Tibial artery (tissue), 4 donors: ENCODE data around the gene PLBD2.

Experiments used
- DNase-seq, 2 donors: peaks; one replicate each; pipeline ENCODE4 v3.0.0-alpha.2; 2019
- H3K27ac ChIP-seq, 2 donors: fragments of 200-600 bp; sonication (generic) in 1 of 2; 1 replicate in 1 of 2; 2 replicates in 1 of 2; pipeline ENCODE4 v1.5.1; 2018 to 2019; ENCODE audit warnings: mild to moderate bottlenecking in 1 of 2
- H3K27me3 ChIP-seq, 2 donors: fragments of 200-600 bp; sonication (generic) in 1 of 2; one replicate each; pipeline versions ENCODE4 v1.5.1 to v1.6.0; 2016 to 2019
- H3K36me3 ChIP-seq, 3 donors: fragments of 200-600 bp; sonication (generic) in 2 of 3; one replicate each; pipeline ENCODE4 v1.5.1; 2016 to 2019; ENCODE audit warnings: mild to moderate bottlenecking in 2 of 3
- H3K4me1 ChIP-seq, 4 donors: fragments of 200-600 bp; sonication (generic) in 2 of 4; 1 replicate in 3 of 4; 2 replicates in 1 of 4; pipeline ENCODE4 v1.5.1; 2016 to 2019
- H3K4me3 ChIP-seq, 2 donors: fragments of 200-600 bp; sonication (generic) in 1 of 2; 1 replicate in 1 of 2; 2 replicates in 1 of 2; pipeline ENCODE4 v1.5.1; 2018 to 2019; ENCODE audit warnings: mild to moderate bottlenecking in 2 of 2
- H3K9me3 ChIP-seq, 3 donors: fragments of 200-600 bp; sonication (generic) in 1 of 3; one replicate each; pipeline ENCODE4 v1.5.1; 2016 to 2019
- intact Hi-C: fragments of 100-400 bp; cut with DNase I; formaldehyde crosslinking; loops from one replicate; pipeline ENCODE4 v1.15.0; 2023; ENCODE audit warnings: low total_unique reads
- TF ChIP-seq, protein P1 (sequence below), 2 experiments: fragments of 200-600 bp in 1 of 2; fragments of 450-650 bp in 1 of 2; IDR thresholded peaks; one replicate each; pipeline ENCODE4 v1.5.1; 2017 to 2019; ENCODE audit warnings: antibody characterized with exemption in 2 of 2, mild to moderate bottlenecking in 1 of 2, moderate library complexity in 1 of 2

Gene PLBD2

GRCh38 chr12:113359939-113360748 lies 1.8 kb downstream of the PLBD2 start:
- peaks cover 0 to 20% (median 14%) of the 10 kb centered on the region in 4 donors for H3K4me1 ChIP-seq
- intact Hi-C loops, result loop anchor here (5.0 kb wide), 1 partner anchor 163 kb away; no protein-coding TSS in a partner anchor
- DNase-seq, result no peak
- peak overlapping the region; percentile 85 to 86 for H3K27ac ChIP-seq
- H3K4me3 ChIP-seq, result peak overlapping the region; percentile 68 to 78
- peaks cover 0 to 8% (median 0%) of the 10 kb centered on the region in 3 donors for H3K36me3 ChIP-seq
- no peaks in the 10 kb centered on the region for H3K9me3 ChIP-seq
- TF ChIP-seq, protein P1, sequence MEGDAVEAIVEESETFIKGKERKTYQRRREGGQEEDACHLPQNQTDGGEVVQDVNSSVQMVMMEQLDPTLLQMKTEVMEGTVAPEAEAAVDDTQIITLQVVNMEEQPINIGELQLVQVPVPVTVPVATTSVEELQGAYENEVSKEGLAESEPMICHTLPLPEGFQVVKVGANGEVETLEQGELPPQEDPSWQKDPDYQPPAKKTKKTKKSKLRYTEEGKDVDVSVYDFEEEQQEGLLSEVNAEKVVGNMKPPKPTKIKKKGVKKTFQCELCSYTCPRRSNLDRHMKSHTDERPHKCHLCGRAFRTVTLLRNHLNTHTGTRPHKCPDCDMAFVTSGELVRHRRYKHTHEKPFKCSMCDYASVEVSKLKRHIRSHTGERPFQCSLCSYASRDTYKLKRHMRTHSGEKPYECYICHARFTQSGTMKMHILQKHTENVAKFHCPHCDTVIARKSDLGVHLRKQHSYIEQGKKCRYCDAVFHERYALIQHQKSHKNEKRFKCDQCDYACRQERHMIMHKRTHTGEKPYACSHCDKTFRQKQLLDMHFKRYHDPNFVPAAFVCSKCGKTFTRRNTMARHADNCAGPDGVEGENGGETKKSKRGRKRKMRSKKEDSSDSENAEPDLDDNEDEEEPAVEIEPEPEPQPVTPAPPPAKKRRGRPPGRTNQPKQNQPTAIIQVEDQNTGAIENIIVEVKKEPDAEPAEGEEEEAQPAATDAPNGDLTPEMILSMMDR (IDR thresholded peaks at IDR 0.05), result no peak
- H3K27me3 ChIP-seq, result no peaks in the 10 kb centered on the region

GRCh38 chr12:113361574-113362370 lies 3.4 kb downstream of the PLBD2 start:
- no peak overlapping the region for H3K4me3 ChIP-seq
- intact Hi-C loops, result no loop called here
- H3K27ac ChIP-seq, result peak overlapping the region in 1 of 2 donors; percentile 22
- no peaks in the 10 kb centered on the region for H3K9me3 ChIP-seq
- H3K4me1 ChIP-seq, result peaks cover 0 to 31% (median 22%) of the 10 kb centered on the region in 4 donors
- no peak for DNase-seq
- H3K36me3 ChIP-seq, result peaks cover 0 to 8% (median 0%) of the 10 kb centered on the region in 3 donors
- H3K27me3 ChIP-seq, result no peaks in the 10 kb centered on the region
- TF ChIP-seq, protein P1 (IDR thresholded peaks at IDR 0.05), result no peak

DNA sequence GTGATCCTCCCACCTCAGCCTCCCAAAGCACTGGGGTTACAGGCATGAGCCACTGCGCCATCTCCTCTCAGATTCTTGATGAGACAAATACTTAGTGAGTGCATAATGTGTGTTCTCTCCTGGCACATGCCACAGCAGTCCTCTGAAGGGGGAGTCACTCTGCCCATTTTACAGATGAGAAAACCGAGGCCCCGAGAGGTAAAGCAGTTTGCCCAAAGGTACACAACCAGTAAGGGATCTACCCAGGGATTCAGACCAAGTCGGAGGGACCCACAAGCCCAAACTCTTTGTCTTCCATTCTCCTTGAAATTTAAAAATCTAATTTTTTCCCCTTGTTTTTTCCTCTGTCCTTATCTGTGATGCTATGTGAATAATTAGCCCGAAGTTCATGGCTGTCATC lies 6.3 kb downstream of the PLBD2 start:
- Histone ChIP-seq H3K9me3 (no peaks in the 10 kb centered on the region), H3K27me3 (no peaks in the 10 kb centered on the region), H3K4me1 (peaks cover 0 to 25% (median 14%) of the 10 kb centered on the region in 4 donors), H3K36me3 (peaks cover 0 to 26% (median 5%) of the 10 kb centered on the region in 3 donors), H3K4me3 (no peak overlapping the region), H3K27ac (no peak overlapping the region)
- TF ChIP-seq, protein P1 (IDR thresholded peaks at IDR 0.05), result no peak
- intact Hi-C loops, result no loop called here
- DNase-seq, result no peak

- H3K4me1 ChIP-seq, result peaks cover 0 to 19% (median 8%) of the 10 kb centered on the region in 4 donors
- intact Hi-C loops, result no loop called here
- H3K4me3 ChIP-seq, result no peak overlapping the region
Observed at GRCh38 chr12:113365639-113366395, 7.4 kb downstream of the PLBD2 start.

More at GRCh38 chr12:113365639-113366395, 7.4 kb downstream of the PLBD2 start:
- TF ChIP-seq, protein P1 (IDR thresholded peaks at IDR 0.05), result no peak
- Histone ChIP-seq H3K27me3 (no peaks in the 10 kb centered on the region), H3K27ac (no peak overlapping the region), H3K36me3 (peaks cover 0 to 30% (median 5%) of the 10 kb centered on the region in 3 donors), H3K9me3 (no peaks in the 10 kb centered on the region)
- no peak for DNase-seq
